H1 (cell line): ENCODE data around the gene CDK4. TPM values are rescaled to one million over a fixed set of nuclear protein-coding genes. Genes with fewer than 3 reads are reported as not detected.

Experiments
- ATF3 ChIP-seq: IDR thresholded peaks from 2 replicates; pipeline ENCODE4 v1.6.1; 2011; ENCODE audit warnings: low read depth, mild to moderate bottlenecking, low read length; ENCODE audit not compliant: insufficient read depth
- CBX5 ChIP-seq: fragments of 300-800, 300-1000 bp; sonication (generic); IDR thresholded peaks from 2 replicates; pipeline ENCODE4 v1.7.1; 2016; ENCODE audit warnings: antibody characterized with exemption, low read length, low read depth
- CTCF ChIP-seq, 3 experiments: IDR thresholded peaks; 1 replicate in 2 of 3; 2 replicates in 1 of 3; pipeline versions ENCODE4 v1.5.1 to v1.6.1; 2011; ENCODE audit warnings: low read length in 3 of 3, mild to moderate bottlenecking in 3 of 3, inconsistent platforms in 2 of 3, low read depth in 1 of 3, moderate library complexity in 1 of 3; ENCODE audit not compliant: insufficient read depth in 1 of 3; ENCODE audit errors: control extremely low read depth in 1 of 3
- HDAC6 ChIP-seq: IDR thresholded peaks from one replicate; pipeline ENCODE4 v1.7.1; 2012; ENCODE audit warnings: low read depth, mild to moderate bottlenecking, inconsistent platforms, low read length, moderate library complexity
- JUN ChIP-seq: IDR thresholded peaks from 2 replicates; pipeline ENCODE4 v1.6.1; 2011; ENCODE audit warnings: low read depth, mild to moderate bottlenecking, improper control_type of control experiment, low read length
- KDM1A ChIP-seq: fragments of 200-600, 300-600 bp; sonication (generic); IDR thresholded peaks from 2 replicates; pipeline ENCODE4 v1.7.1; 2016; ENCODE audit warnings: mild to moderate bottlenecking, low read length, borderline replicate concordance
- NRF1 ChIP-seq: IDR thresholded peaks from 2 replicates; pipeline ENCODE4 v1.6.1; 2011; ENCODE audit warnings: mild to moderate bottlenecking, low read depth, low read length, improper control_type of control experiment
- POU5F1 ChIP-seq: IDR thresholded peaks from 2 replicates; pipeline ENCODE4 v1.6.1; 2011; ENCODE audit warnings: low read depth, mild to moderate bottlenecking, low read length, moderate library complexity
- SAP30 ChIP-seq: fragments of 300-600 bp; sonication (generic); IDR thresholded peaks from 2 replicates; pipeline ENCODE4 v1.7.1; 2012; ENCODE audit warnings: low read length, moderate library complexity, mild to moderate bottlenecking, inconsistent platforms; ENCODE audit not compliant: insufficient read depth, insufficient replicate concordance
- polyA plus RNA-seq, 7 experiments: library from polyadenylated mRNA; depleted of rRNA in 3 of 7; stranded (reverse) in 5 of 7; unstranded in 2 of 7; fragments of >200 nt in 5 of 7; fragments of 200-250 nt in 2 of 7; gene quantifications; 1 replicate in 5 of 7; 2 replicates in 1 of 7; 4 replicates in 1 of 7; pipeline versions ENCODE4 v1.2.1 to v1.2.3, GENCODE V29; 2011 to 2013; ENCODE audit warnings: missing spikeins in 2 of 7, mixed read lengths in 2 of 7
- total RNA-seq: library from RNA; stranded (reverse); fragmentation: NEBNext Ultra II Directional; extraction: Animal tissue kit (Norgen Biotek cat#: 25700); gene quantifications from 2 replicates; pipeline ENCODE4 v1.2.1, GENCODE V29; 2021

CDK4 gene
- total and polyA plus RNA-seq, 2 of the 8 experiments (the other 6 are each of a cell fraction or from before 2014, with no cell fraction given), result 174 to 368 TPM

GRCh38 chr12:57719777-57720605, 32.1 kb downstream of the CDK4 start (continued):
- TF ChIP-seq CTCF (IDR thresholded peaks at IDR 0.05; ENCODE audit: control extremely low read depth in 1 of 3, insufficient read depth in 1 of 3, low read depth in 1 of 3, low read length in 3 of 3) (no peak), ATF3 (no peak), NRF1 (no peak), KDM1A (no peak), JUN (no peak), POU5F1 (no peak), SAP30 (no peak), HDAC6 (no peak), CBX5 (no peak)
